GM12878 (cell line): ENCODE measurements around the gene ZMIZ1. TPM values are rescaled to one million over a fixed set of nuclear protein-coding genes. Genes with fewer than 3 reads are reported as not detected.

Experiments
- ATAC-seq: fragments of 200-7000 bp; cut with Tn5 transposase; 3 replicates; pipeline ENCODE4 v1.9.1; 2020; ENCODE audit warnings: mild to moderate bottlenecking, moderate library complexity
- BruUV-seq: library from RNA; stranded (reverse); fragments of 400-500 nt; replicated peaks from 2 replicates; lab custom pipeline; 2021; lab: Mats Ljungman, UMichigan
- CTCF ChIA-PET: fragments of 300-600 bp; sonication (Branson Sonifier 250); formaldehyde crosslinking; extraction: SDS; loops from one replicate; lab custom pipeline; 2021; ENCODE audit warnings: inconsistent platforms; lab: Yijun Ruan, JAX
- POLR2A ChIA-PET: fragments of 350-600 bp; formaldehyde crosslinking; extraction: SDS; loops from one replicate; lab custom pipeline; 2021; ENCODE audit warnings: inconsistent platforms; lab: Charles Lee
- RAD21 ChIA-PET: fragments of 300-600 bp; sonication (Branson Sonifier 250); formaldehyde crosslinking; loops from one replicate; lab custom pipeline; 2023; ENCODE audit warnings: antibody characterized with exemption; ENCODE audit not compliant: unreplicated experiment; lab: Charles Lee
- SMC1A ChIA-PET: fragments of 300-600 bp; sonication (Branson Sonifier 250); formaldehyde crosslinking; loops from one replicate; lab custom pipeline; 2023; ENCODE audit not compliant: unreplicated experiment, uncharacterized antibody; lab: Charles Lee
- DNase-seq: peaks from one replicate; pipeline ENCODE4 v3.0.0-alpha.2; 2011; ENCODE audit warnings: low read depth, low spot score
- FAIRE-seq: peaks from 3 replicates; lab custom pipeline; 2011; peaks lifted over from hg19 to GRCh38; lab: Jason Lieb, UNC
- H2AFZ ChIP-seq: 2 replicates; pipeline ENCODE4 v1.6.0; 2011; ENCODE audit warnings: low read depth, low read length, control low read depth; ENCODE audit not compliant: control insufficient read depth
- H3K27ac ChIP-seq: 2 replicates; pipeline ENCODE4 v1.5.1; 2011; ENCODE audit warnings: control low read depth; ENCODE audit not compliant: control insufficient read depth, insufficient read depth
- H3K27me3 ChIP-seq, 2 experiments: replicated peaks in 1 of 2; 2 replicates each; pipeline versions ENCODE4 v1.6.0 to v1.6.1; 2011; ENCODE audit warnings: low read length in 1 of 2; ENCODE audit not compliant: control insufficient read depth in 2 of 2, insufficient read depth in 2 of 2
- H3K36me3 ChIP-seq, 2 experiments: 2 replicates each; pipeline ENCODE4 v1.5.1; 2011; ENCODE audit warnings: low read length in 1 of 2; ENCODE audit not compliant: control insufficient read depth in 2 of 2, insufficient read depth in 2 of 2
- H3K4me1 ChIP-seq: 2 replicates; pipeline ENCODE4 v1.6.1; 2011; ENCODE audit warnings: mild to moderate bottlenecking, low read length, moderate library complexity, mixed read lengths; ENCODE audit not compliant: control insufficient read depth, insufficient read depth
- H3K4me2 ChIP-seq: 2 replicates; pipeline ENCODE4 v1.6.0; 2011; ENCODE audit warnings: control low read depth; ENCODE audit not compliant: control insufficient read depth, insufficient read depth
- H3K4me3 ChIP-seq: fragments of 200-600 bp; sonication (generic); 2 replicates; pipeline ENCODE4 v1.5.1; 2016
- H3K79me2 ChIP-seq: 2 replicates; pipeline ENCODE4 v1.6.0; 2011; ENCODE audit warnings: low read length; ENCODE audit not compliant: control insufficient read depth, insufficient read depth
- H3K9ac ChIP-seq: 2 replicates; pipeline ENCODE4 v1.8.0; 2011; ENCODE audit warnings: low read length, control low read depth, mixed read lengths; ENCODE audit not compliant: control insufficient read depth, insufficient read depth
- H3K9me3 ChIP-seq: replicated peaks from 3 replicates; pipeline ENCODE4 v1.5.1; 2011; ENCODE audit warnings: mild to moderate bottlenecking, low read length; ENCODE audit not compliant: control insufficient read depth, insufficient read depth
- H4K20me1 ChIP-seq: 2 replicates; pipeline ENCODE4 v1.6.0; 2011; ENCODE audit not compliant: control insufficient read depth, insufficient read depth
- E4F1 ChIP-seq: fragments of 450-650 bp; IDR thresholded peaks from 2 replicates; pipeline ENCODE4 v1.6.1; 2018; ENCODE audit warnings: borderline replicate concordance, mild to moderate bottlenecking; ENCODE audit not compliant: partially characterized antibody
- ZNF217 ChIP-seq: fragments of 450-650 bp; IDR thresholded peaks from 2 replicates; pipeline ENCODE4 v1.6.1; 2017; ENCODE audit warnings: antibody characterized with exemption, mild to moderate bottlenecking
- WGBS: methylation state at CpG from one replicate; pipeline ENCODE4 v1.1.6; 2016; ENCODE audit warnings: low lambda C conversion rate; ENCODE audit not compliant: insufficient replicate concordance, insufficient coverage; ENCODE audit errors: missing lambda C conversion rate; 5-methylcytosine and 5-hydroxymethylcytosine counted together
- in situ Hi-C: fragments of 300-500 bp; cut with MboI; formaldehyde crosslinking; loops from 9 replicates; pipeline ENCODE4 v1.14.3; 2018; ENCODE audit warnings: mixed read lengths
- intact Hi-C: fragments of 100-400 bp; cut with micrococcal nuclease; formaldehyde crosslinking; loops from one replicate; pipeline ENCODE4 v1.14.2; 2022; ENCODE audit not compliant: unreplicated experiment
- polyA plus RNA-seq, 11 experiments: library from polyadenylated mRNA; depleted of rRNA in 4 of 11; unstranded in 6 of 11; stranded (reverse) in 5 of 11; fragments of >200 nt; fragmentation: Nextera tagmentation in 4 of 11; fragmentation: Illumina TruSeq in 1 of 11; extraction: Ambion mirVana in 4 of 11; extraction: Trizol in 1 of 11; gene quantifications; 1 replicate in 1 of 11; 2 replicates in 10 of 11; pipeline versions ENCODE4 v1.2.1 to v1.2.3, GENCODE V29; 2011 to 2016; ENCODE audit warnings: inconsistent platforms in 2 of 11, missing spikeins in 2 of 11, low read depth in 1 of 11
- total RNA-seq, 4 experiments: library from RNA; depleted of rRNA in 3 of 4; stranded (reverse); fragments of >200 nt in 3 of 4; fragmentation: Illumina TruSeq in 1 of 4; extraction: Trizol in 1 of 4; gene quantifications; 2 replicates each; pipeline versions ENCODE4 v1.2.1 to v1.2.3, GENCODE V29; 2013 to 2021

The ZMIZ1 gene
- total and polyA plus RNA-seq, 10 of the 15 experiments (the other 5 are each of a cell fraction or from before 2014, with no cell fraction given), result 3.1 to 82.3 (median 14.9) TPM

DNA sequence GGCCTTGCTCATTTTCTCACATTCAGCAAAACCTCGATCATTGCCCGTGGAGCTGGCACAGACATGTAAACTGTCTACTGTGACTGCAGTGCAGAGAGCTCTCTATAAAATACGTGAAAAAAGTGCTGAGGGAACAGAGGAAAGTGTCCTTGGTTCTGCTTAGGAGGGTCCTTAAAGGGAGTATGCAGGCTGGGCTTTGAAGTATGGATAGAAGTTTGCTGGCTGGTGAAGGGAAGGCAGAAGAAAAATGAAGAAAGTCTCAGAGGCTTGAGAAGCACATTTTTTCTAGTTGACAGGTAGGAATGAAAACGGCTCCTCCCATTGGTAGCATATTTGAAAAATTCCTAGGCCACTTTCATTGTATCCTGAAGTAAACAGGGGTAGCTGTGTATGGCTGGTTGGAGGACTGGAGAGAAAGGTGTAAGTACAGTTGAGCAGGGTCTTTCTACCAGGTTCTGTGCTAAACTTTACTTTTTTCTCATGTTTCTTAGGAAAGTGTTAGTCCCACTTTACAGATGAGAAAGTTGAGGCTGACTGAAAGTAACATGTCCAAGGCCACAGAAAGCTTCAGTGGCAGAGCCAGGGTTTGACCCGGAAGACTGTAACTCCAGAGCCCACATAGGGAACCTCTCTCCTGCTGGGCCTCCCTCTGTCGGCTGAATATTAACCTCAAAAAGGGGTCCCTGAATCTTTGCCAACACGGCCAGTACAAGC, 215.5 kb downstream of the ZMIZ1 start:
- Histone ChIP-seq H3K4me2 (peak overlapping the region; percentile 98), H3K9me3 (no peaks in the 10 kb centered on the region), H3K9ac (peak overlapping the region; percentile 86), H3K36me3 (peaks cover 26 to 35% of the 10 kb centered on the region in 2 experiments), H3K27me3 (no peaks in the 10 kb centered on the region), H3K79me2 (peaks cover 38% of the 10 kb centered on the region), H3K27ac (peak overlapping the region; percentile 98), H4K20me1 (no peaks in the 10 kb centered on the region)
- ChIA-PET POLR2A (interaction anchor here (1.0 to 5.9 kb wide), 2 partner anchors 37 to 61 kb away, joined by 3 to 100 read pairs; no protein-coding TSS in a partner anchor), RAD21 (interaction anchor here (0.6 to 6.6 kb wide), 8 partner anchors 15 to 89 kb away, joined by 3 to 165 read pairs (median 4); no protein-coding TSS in a partner anchor), SMC1A (interaction anchor here (1.0 to 5.3 kb wide), 12 partner anchors 9 to 90 kb away, joined by 3 to 115 read pairs (median 6); no protein-coding TSS in a partner anchor), CTCF (interaction anchor here (0.6 to 4.2 kb wide), 7 partner anchors 9 to 1254 kb away, joined by 3 to 67 read pairs (median 6); no protein-coding TSS in a partner anchor)
- DNase-seq (no peak), ATAC-seq (no peak)
- intact Hi-C loops, result no loop called here
- 0 out of 2 replicates have a peak, but pooled peaks have one; percentile 61 for TF ChIP-seq ZNF217
- TF ChIP-seq E4F1, result no peak
- TF ChIP-seq, all 136 proteins: peak for 1
- BruUV-seq, result no TSS peak
- FAIRE-seq, result no peak
- WGBS, result 15% methylated on average over 7 of the region's 7 CpGs
- in situ Hi-C loops, result no loop called here
- Histone ChIP-seq H3K4me1 (peaks cover 58% of the 10 kb centered on the region), H3K4me3 (no peak overlapping the region), H2AFZ (no peak overlapping the region)
